Calu3 (cell line): ENCODE results near the gene MPC1L. TPM values are rescaled to one million over a fixed set of nuclear protein-coding genes. Genes with fewer than 3 reads are reported as not detected.

ENCODE experiments used
- BruUV-seq: library from RNA; stranded (reverse); fragments of 400-500 nt; replicated peaks from 2 replicates; lab custom pipeline; 2021; lab: Mats Ljungman, UMichigan
- CTCF ChIA-PET: fragments of 300-600 bp; sonication (Branson Sonifier 250); formaldehyde crosslinking; loops from one replicate; lab custom pipeline; 2022; ENCODE audit warnings: antibody characterized with exemption; lab: Charles Lee
- DNase-seq: peaks from one replicate; pipeline ENCODE4 v3.0.0; 2022
- H3K27ac Mint-ChIP-seq: one replicate; pipeline ENCODE4 v1.8.0; 2022; ENCODE audit warnings: mixed read lengths; ENCODE audit not compliant: unreplicated experiment
- H3K27me3 Mint-ChIP-seq: one replicate; pipeline ENCODE4 v1.8.0; 2022; ENCODE audit warnings: mixed read lengths; ENCODE audit not compliant: unreplicated experiment
- H3K36me3 Mint-ChIP-seq: one replicate; pipeline ENCODE4 v1.8.0; 2022; ENCODE audit warnings: mild to moderate bottlenecking, moderate library complexity, mixed read lengths; ENCODE audit not compliant: insufficient read depth, unreplicated experiment
- H3K4me1 Mint-ChIP-seq: one replicate; pipeline ENCODE4 v1.8.0; 2022; ENCODE audit warnings: mild to moderate bottlenecking, low read depth, mixed read lengths; ENCODE audit not compliant: unreplicated experiment
- H3K4me3 Mint-ChIP-seq: one replicate; pipeline ENCODE4 v1.8.0; 2022; ENCODE audit warnings: mild to moderate bottlenecking, low read depth, moderate library complexity, mixed read lengths; ENCODE audit not compliant: unreplicated experiment
- H3K9me3 Mint-ChIP-seq: one replicate; pipeline ENCODE4 v1.8.0; 2022; ENCODE audit warnings: low read depth, mixed read lengths; ENCODE audit not compliant: unreplicated experiment
- CTCF ChIP-seq: fragments of 200-600 bp; IDR thresholded peaks from one replicate; pipeline ENCODE4 v1.8.0; 2022; ENCODE audit warnings: antibody characterized with exemption; ENCODE audit not compliant: unreplicated experiment
- intact Hi-C: fragments of 100-400 bp; cut with micrococcal nuclease; formaldehyde crosslinking; loops from one replicate; pipeline ENCODE4 v1.10.0; 2022; ENCODE audit not compliant: unreplicated experiment
- total RNA-seq: library from RNA; stranded (reverse); gene quantifications from 2 replicates; pipeline ENCODE4 v1.2.3, GENCODE V29; 2022

Gene MPC1L
- total RNA-seq, 1 experiment from 2014 or later: not detected

GRCh38 chrX:40647307-40648197 is 24.3 kb downstream of the MPC1L start, which contains the start of gene CXorf38:
Gene CXorf38, minus strand, starts transcription at chrX:40647561. Its CDS starts 41 bp downstream, at chrX:40647520.
- no TSS peak for BruUV-seq
- intact Hi-C loops: no loop called here
- CTCF ChIA-PET: interaction anchor here (0.6 to 1.0 kb wide), 4 partner anchors 124 to 398 kb away, joined by 3 to 8 read pairs (median 5); no protein-coding TSS in a partner anchor
- no peaks in the 10 kb centered on the region for H3K27me3 Mint-ChIP-seq
- H3K27ac Mint-ChIP-seq: peak within 1 kb of the TSS; percentile 95
- no peak for TF ChIP-seq CTCF
- H3K36me3 Mint-ChIP-seq: peaks cover 43% of the 10 kb centered on the region
- DNase-seq: peak; percentile 94
- no peaks in the 10 kb centered on the region for H3K9me3 Mint-ChIP-seq
- peak within 1 kb of the TSS; percentile 90 for H3K4me3 Mint-ChIP-seq
- H3K4me1 Mint-ChIP-seq: peaks cover 30% of the 10 kb centered on the region

- Mint-ChIP-seq H3K4me3 (no peak overlapping the region), H3K36me3 (peaks cover 17% of the 10 kb centered on the region), H3K27ac (peak overlapping the region; percentile 20), H3K27me3 (no peaks in the 10 kb centered on the region), H3K9me3 (no peaks in the 10 kb centered on the region), H3K4me1 (no peaks in the 10 kb centered on the region)
- peak; percentile 71 for DNase-seq
- no TSS peak for BruUV-seq
- intact Hi-C loops: loop anchor here (1.0 to 5.0 kb wide), 3 partner anchors 143 to 466 kb away; no protein-coding TSS in a partner anchor
- CTCF ChIA-PET: interaction anchor here (0.5 to 1.7 kb wide), 3 partner anchors 142 to 722 kb away, joined by 6 to 15 read pairs (median 6); no protein-coding TSS in a partner anchor
- TF ChIP-seq CTCF: peak; percentile 25
These were observed 28.5 kb downstream of the MPC1L start for GRCh38 chrX:40651620-40652223.

- H3K36me3 Mint-ChIP-seq: peaks cover 8% of the 10 kb centered on the region
- TF ChIP-seq CTCF: no peak
- intact Hi-C loops: loop anchor here (5.0 kb wide), 1 partner anchor 465 kb away; no protein-coding TSS in a partner anchor
- H3K4me1 Mint-ChIP-seq: no peaks in the 10 kb centered on the region
- CTCF ChIA-PET: interaction anchor here (1.7 kb wide), 1 partner anchor 141 kb away, joined by 15 read pairs; no protein-coding TSS in a partner anchor
- no peaks in the 10 kb centered on the region for H3K27me3 Mint-ChIP-seq
- no peak overlapping the region for H3K27ac Mint-ChIP-seq
- no peak overlapping the region for H3K4me3 Mint-ChIP-seq
- DNase-seq: no peak
- BruUV-seq: no TSS peak
- H3K9me3 Mint-ChIP-seq: no peaks in the 10 kb centered on the region
These were observed 29.4 kb downstream of the MPC1L start for GRCh38 chrX:40652664-40653063.

GRCh38 chrX:40653535-40653934 is 30.3 kb downstream of the MPC1L start:
- Mint-ChIP-seq H3K4me3 (no peak overlapping the region), H3K4me1 (no peaks in the 10 kb centered on the region), H3K9me3 (no peaks in the 10 kb centered on the region), H3K36me3 (peaks cover 5% of the 10 kb centered on the region), H3K27ac (no peak overlapping the region), H3K27me3 (no peaks in the 10 kb centered on the region)
- no peak for DNase-seq
- intact Hi-C loops: loop anchor here (5.0 kb wide), 1 partner anchor 464 kb away; no protein-coding TSS in a partner anchor
- no TSS peak for BruUV-seq
- TF ChIP-seq CTCF: no peak
- CTCF ChIA-PET: no interaction called here
